ENCODE results near the gene RBM47. TPM values are rescaled to one million over a fixed set of nuclear protein-coding genes. Genes with fewer than 3 reads are reported as not detected.

The RBM47 gene
- total RNA-seq, 4 donors from 2014 or later, result 13.3 to 38.3 (median 21.8) TPM

DNA sequence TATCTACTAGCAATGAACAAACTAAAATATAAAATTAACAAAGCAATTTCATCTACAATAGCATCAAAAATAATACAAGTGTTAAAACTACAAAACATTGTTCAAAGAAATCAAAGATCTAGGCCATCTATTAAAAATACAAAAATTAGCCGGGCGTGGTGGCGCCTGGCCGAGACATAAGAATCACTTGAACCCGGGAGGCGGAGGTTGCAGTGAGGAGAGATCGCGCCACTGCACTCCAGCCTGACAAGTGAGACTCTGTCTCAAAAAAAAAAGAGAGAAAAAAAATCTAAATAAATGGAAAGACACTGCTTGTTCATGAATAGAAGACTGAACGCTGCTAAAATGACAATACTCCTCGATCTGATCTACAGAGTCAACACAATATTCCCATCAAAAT lies 139.2 kb downstream of the RBM47 start:
- no peaks in the 10 kb centered on the region for H3K36me3 ChIP-seq
- TF ChIP-seq, protein P1, sequence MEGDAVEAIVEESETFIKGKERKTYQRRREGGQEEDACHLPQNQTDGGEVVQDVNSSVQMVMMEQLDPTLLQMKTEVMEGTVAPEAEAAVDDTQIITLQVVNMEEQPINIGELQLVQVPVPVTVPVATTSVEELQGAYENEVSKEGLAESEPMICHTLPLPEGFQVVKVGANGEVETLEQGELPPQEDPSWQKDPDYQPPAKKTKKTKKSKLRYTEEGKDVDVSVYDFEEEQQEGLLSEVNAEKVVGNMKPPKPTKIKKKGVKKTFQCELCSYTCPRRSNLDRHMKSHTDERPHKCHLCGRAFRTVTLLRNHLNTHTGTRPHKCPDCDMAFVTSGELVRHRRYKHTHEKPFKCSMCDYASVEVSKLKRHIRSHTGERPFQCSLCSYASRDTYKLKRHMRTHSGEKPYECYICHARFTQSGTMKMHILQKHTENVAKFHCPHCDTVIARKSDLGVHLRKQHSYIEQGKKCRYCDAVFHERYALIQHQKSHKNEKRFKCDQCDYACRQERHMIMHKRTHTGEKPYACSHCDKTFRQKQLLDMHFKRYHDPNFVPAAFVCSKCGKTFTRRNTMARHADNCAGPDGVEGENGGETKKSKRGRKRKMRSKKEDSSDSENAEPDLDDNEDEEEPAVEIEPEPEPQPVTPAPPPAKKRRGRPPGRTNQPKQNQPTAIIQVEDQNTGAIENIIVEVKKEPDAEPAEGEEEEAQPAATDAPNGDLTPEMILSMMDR (IDR thresholded peaks at IDR 0.05), result no peak
- no peak for TF ChIP-seq POLR2A (IDR thresholded peaks at IDR 0.05; ENCODE audit: low read depth)
- TF ChIP-seq EP300 (IDR thresholded peaks at IDR 0.05), result no peak
- TF ChIP-seq POLR2AphosphoS5 (IDR thresholded peaks at IDR 0.05), result no peak
- no peak overlapping the region for H3K4me3 ChIP-seq
- H3K27ac ChIP-seq (replicated peaks in 1 of 4), result no peak overlapping the region
- no peak for DNase-seq (ENCODE audit: extremely low spot score)
- H3K9me3 ChIP-seq, result no peaks in the 10 kb centered on the region
- WGBS, result 94% methylated on average over 10 of the region's 10 CpGs
- intact Hi-C loops (cut with DNase I), result no loop called here
- no peaks in the 10 kb centered on the region for H3K27me3 ChIP-seq
- H3K4me1 ChIP-seq, result peaks cover 0 to 8% (median 4%) of the 10 kb centered on the region in 4 donors

DNA sequence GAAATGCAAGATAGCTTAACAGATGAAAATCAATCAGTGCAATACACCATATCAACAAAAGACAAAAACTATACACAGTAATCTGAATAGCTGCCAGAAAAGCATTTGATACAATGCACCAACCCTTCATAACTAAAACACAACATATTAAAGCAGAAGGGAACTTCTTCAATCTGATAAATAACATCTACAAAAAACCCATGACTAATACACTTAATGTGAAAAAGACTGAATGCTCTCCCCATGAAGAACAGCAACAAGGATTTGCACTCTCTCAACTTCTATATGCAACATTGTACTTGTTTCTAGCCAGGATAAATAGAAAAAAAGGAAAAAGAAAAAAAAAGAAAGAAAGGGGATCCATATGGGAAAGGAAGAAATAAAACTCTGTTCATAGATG lies 139.7 kb downstream of the RBM47 start:
- DNase-seq (ENCODE audit: extremely low spot score), result no peak
- Histone ChIP-seq H3K27ac (replicated peaks in 1 of 4) (no peak overlapping the region), H3K36me3 (no peaks in the 10 kb centered on the region), H3K9me3 (no peaks in the 10 kb centered on the region), H3K4me3 (no peak overlapping the region), H3K27me3 (no peaks in the 10 kb centered on the region), H3K4me1 (peaks cover 0 to 8% (median 4%) of the 10 kb centered on the region in 4 donors)
- intact Hi-C loops (cut with DNase I), result no loop called here
- TF ChIP-seq EP300 (IDR thresholded peaks at IDR 0.05) (no peak), POLR2AphosphoS5 (IDR thresholded peaks at IDR 0.05) (no peak)
- TF ChIP-seq, protein P1 (IDR thresholded peaks at IDR 0.05), result no peak

DNA sequence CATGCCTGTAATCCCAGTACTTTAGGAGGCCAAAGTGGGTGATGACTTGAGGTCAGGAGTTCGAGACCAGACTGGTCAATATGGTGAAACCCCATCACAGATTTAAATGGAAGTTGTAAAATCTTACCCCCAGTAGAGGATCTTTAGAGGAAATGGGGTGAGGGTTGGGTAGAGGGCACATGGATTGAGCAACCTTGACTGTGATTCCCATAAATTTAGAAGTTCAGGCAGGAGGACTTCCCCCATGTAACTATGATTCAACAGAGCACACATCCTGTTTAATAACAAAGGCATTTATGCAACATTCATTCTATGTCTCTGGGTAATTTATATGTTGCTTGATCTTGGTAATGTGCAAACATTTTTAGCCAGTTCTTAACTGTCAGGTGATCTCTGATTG lies 143.1 kb downstream of the RBM47 start:
- intact Hi-C loops (cut with DNase I), result no loop called here
- no peak overlapping the region for H3K4me3 ChIP-seq
- WGBS, result 79% methylated on average over 1 of the region's 1 CpG

DNA sequence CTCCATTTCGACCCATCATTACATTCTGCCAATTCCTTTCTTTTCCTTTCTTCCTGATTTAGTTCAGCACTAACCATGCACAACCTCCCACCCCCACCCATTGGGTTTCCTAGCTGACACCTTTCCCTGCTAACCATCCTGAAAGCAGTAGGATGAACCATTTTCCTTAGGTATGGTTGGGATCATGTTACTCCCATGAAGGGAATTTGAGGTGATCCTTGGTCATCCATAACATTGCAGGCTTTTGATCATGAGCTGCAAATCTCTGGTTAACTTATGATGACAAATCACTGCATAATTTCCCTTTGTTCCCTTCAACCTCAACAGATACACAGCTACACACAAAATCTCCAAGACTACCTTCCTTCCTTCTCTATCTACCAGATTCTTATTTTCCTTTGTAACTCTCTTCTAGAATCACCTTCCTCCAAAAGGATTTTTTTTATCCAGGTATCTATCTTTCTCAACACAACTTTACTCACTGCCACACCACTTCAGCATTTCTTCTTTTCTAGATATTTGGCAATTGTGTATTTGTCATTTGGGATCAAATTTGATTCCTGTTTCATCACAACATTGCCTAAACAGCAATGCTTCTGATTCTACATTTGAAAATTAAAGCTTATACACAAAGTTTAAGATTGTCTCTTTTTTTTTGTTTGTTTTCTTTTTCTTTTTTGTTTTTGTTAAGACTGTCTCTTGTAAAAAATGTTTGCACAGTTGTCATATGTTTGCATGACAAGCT lies 145.1 kb downstream of the RBM47 start:
- Histone ChIP-seq H3K27ac (replicated peaks in 1 of 4) (no peak overlapping the region), H3K4me1 (no peaks in the 10 kb centered on the region), H3K27me3 (peaks cover 0 to 9% (median 0%) of the 10 kb centered on the region in 4 donors), H3K36me3 (no peaks in the 10 kb centered on the region), H3K9me3 (no peaks in the 10 kb centered on the region), H3K4me3 (no peak overlapping the region)
- no peak for DNase-seq (ENCODE audit: extremely low spot score)
- 93% methylated on average over 1 of the region's 1 CpG for WGBS
- TF ChIP-seq, protein P1 (IDR thresholded peaks at IDR 0.05), result no peak
- no peak for TF ChIP-seq POLR2AphosphoS5 (IDR thresholded peaks at IDR 0.05)
- no peak for TF ChIP-seq POLR2A (IDR thresholded peaks at IDR 0.05; ENCODE audit: low read depth)
- TF ChIP-seq EP300 (IDR thresholded peaks at IDR 0.05), result no peak
- intact Hi-C loops (cut with DNase I), result no loop called here

More for the DNA sequence above, 143.1 kb downstream of the RBM47 start:
- TF ChIP-seq POLR2AphosphoS5 (IDR thresholded peaks at IDR 0.05) (no peak), POLR2A (IDR thresholded peaks at IDR 0.05; ENCODE audit: low read depth) (no peak), EP300 (IDR thresholded peaks at IDR 0.05) (no peak)
- TF ChIP-seq, protein P1 (IDR thresholded peaks at IDR 0.05), result no peak
- H3K4me1 ChIP-seq, result no peaks in the 10 kb centered on the region
- no peak overlapping the region for H3K27ac ChIP-seq (replicated peaks in 1 of 4)
- peak; percentile 4 for DNase-seq (ENCODE audit: extremely low spot score)
- no peaks in the 10 kb centered on the region for H3K9me3 ChIP-seq
- peaks cover 0 to 9% (median 0%) of the 10 kb centered on the region in 4 donors for H3K27me3 ChIP-seq
- H3K36me3 ChIP-seq, result no peaks in the 10 kb centered on the region

Measured in esophagus muscularis mucosa (tissue), 4 donors.